H1 (cell line): Measurements from ENCODE around the gene TGFBR1. TPM values are rescaled to one million over a fixed set of nuclear protein-coding genes. Genes with fewer than 3 reads are reported as not detected.

ENCODE experiments used
- CTCF ChIA-PET: fragments of 300-600 bp; sonication (Branson Sonifier 250); formaldehyde crosslinking; loops from one replicate; lab custom pipeline; 2021; ENCODE audit not compliant: partially characterized antibody; lab: Charles Lee
- POLR2A ChIA-PET: fragments of 300-600 bp; sonication (Branson Sonifier 250); formaldehyde crosslinking; loops from one replicate; lab custom pipeline; 2021; ENCODE audit warnings: inconsistent platforms; ENCODE audit not compliant: partially characterized antibody; lab: Charles Lee
- DNase-seq, 2 experiments: peaks; one replicate each; pipeline versions ENCODE4 v3.0.0 to v3.0.0-alpha.2; 2010 to 2022; ENCODE audit warnings: low spot score in 2 of 2, low read depth in 1 of 2, mixed read lengths in 1 of 2
- FAIRE-seq: peaks from 2 replicates; lab custom pipeline; 2011; peaks lifted over from hg19 to GRCh38; lab: Jason Lieb, UNC
- H2AFZ ChIP-seq: 2 replicates; pipeline ENCODE4 v1.8.1; 2012; ENCODE audit warnings: low read length, inconsistent platforms
- H2AK5ac ChIP-seq: 2 replicates; pipeline ENCODE4 v1.6.1; 2013; ENCODE audit warnings: low read depth, low read length
- H2BK120ac ChIP-seq: replicated peaks from 2 replicates; pipeline ENCODE3; 2013; ENCODE audit warnings: low read depth, low read length, inconsistent platforms
- H2BK12ac ChIP-seq: 2 replicates; pipeline ENCODE4 v1.6.1; 2013; ENCODE audit warnings: low read depth, low read length
- H2BK15ac ChIP-seq: 2 replicates; pipeline ENCODE4 v1.6.1; 2013; ENCODE audit warnings: low read length
- H2BK20ac ChIP-seq: 2 replicates; pipeline ENCODE4 v1.6.1; 2013; ENCODE audit warnings: low read length
- H2BK5ac ChIP-seq: 2 replicates; pipeline ENCODE4 v1.6.1; 2013; ENCODE audit warnings: low read depth, low read length
- H3K14ac ChIP-seq: 2 replicates; pipeline ENCODE4 v1.6.1; 2013; ENCODE audit warnings: inconsistent platforms; ENCODE audit not compliant: insufficient read length
- H3K18ac ChIP-seq: 2 replicates; pipeline ENCODE4 v1.6.1; 2013; ENCODE audit warnings: low read length; ENCODE audit errors: extremely low read depth
- H3K23ac ChIP-seq: 2 replicates; pipeline ENCODE4 v1.6.1; 2013; ENCODE audit warnings: inconsistent platforms; ENCODE audit not compliant: insufficient read length
- H3K23me2 ChIP-seq: 2 replicates; pipeline ENCODE4 v1.6.1; 2013; ENCODE audit warnings: low read depth, low read length
- H3K27ac ChIP-seq: 2 replicates; pipeline ENCODE4 v1.6.1; 2011; ENCODE audit warnings: low read depth, low read length, inconsistent platforms
- H3K27me3 ChIP-seq, 4 experiments: replicated peaks in 1 of 4; 1 replicate in 1 of 4; 2 replicates in 3 of 4; pipeline versions ENCODE4 v1.6.1 to v1.8.1; 2011 to 2013; ENCODE audit warnings: low read length in 3 of 4, mild to moderate bottlenecking in 3 of 4, inconsistent platforms in 2 of 4, mixed read lengths in 2 of 4, moderate library complexity in 1 of 4; ENCODE audit not compliant: control insufficient read depth in 3 of 4, insufficient read depth in 3 of 4; ENCODE audit errors: extremely low read depth in 1 of 4
- H3K36me3 ChIP-seq, 4 experiments: 2 replicates each; pipeline versions ENCODE4 v1.6.1 to v1.8.1; 2011 to 2013; ENCODE audit warnings: mild to moderate bottlenecking in 4 of 4, low read length in 3 of 4, moderate library complexity in 2 of 4, control low read depth in 1 of 4, inconsistent platforms in 1 of 4; ENCODE audit not compliant: insufficient read depth in 4 of 4, control insufficient read depth in 2 of 4
- H3K4ac ChIP-seq: replicated peaks from 2 replicates; pipeline ENCODE3; 2013; ENCODE audit warnings: low read length, low read depth, mixed read lengths, inconsistent platforms; ENCODE audit not compliant: insufficient read length
- H3K4me1 ChIP-seq, 4 experiments: replicated peaks in 1 of 4; 1 replicate in 1 of 4; 2 replicates in 3 of 4; pipeline versions ENCODE4 v1.6.1 to v1.8.1; 2011 to 2013; ENCODE audit warnings: low read length in 3 of 4, inconsistent platforms in 2 of 4, mixed read lengths in 1 of 4; ENCODE audit not compliant: insufficient read depth in 4 of 4, control insufficient read depth in 3 of 4
- H3K4me2 ChIP-seq, 2 experiments: 2 replicates each; pipeline versions ENCODE4 v1.6.1 to v1.8.1; 2011 to 2013; ENCODE audit warnings: low read depth in 2 of 2, low read length in 2 of 2, control low read depth in 1 of 2, inconsistent platforms in 1 of 2, mild to moderate bottlenecking in 1 of 2; ENCODE audit not compliant: insufficient read depth in 1 of 2
- H3K4me3 ChIP-seq, 4 experiments: fragments of 200-600, 300-600 bp in 1 of 4; sonication (generic), shearing (Covaris generic), sonication (Bioruptor Twin) in 1 of 4; 2 replicates each; pipeline versions ENCODE4 v1.5.1 to v1.8.1; 2011 to 2016; ENCODE audit warnings: low read length in 4 of 4, low read depth in 3 of 4, control low read depth in 2 of 4, inconsistent platforms in 2 of 4, mild to moderate bottlenecking in 2 of 4, mixed read lengths in 1 of 4, moderate library complexity in 1 of 4; ENCODE audit not compliant: insufficient read depth in 2 of 4; ENCODE audit errors: extremely low read depth in 1 of 4
- H3K56ac ChIP-seq: replicated peaks from 2 replicates; pipeline ENCODE3; 2013; ENCODE audit warnings: low read depth, mild to moderate bottlenecking, mixed read lengths, low read length, inconsistent platforms; ENCODE audit not compliant: insufficient read length
- H3K79me1 ChIP-seq: 2 replicates; pipeline ENCODE4 v1.6.1; 2013; ENCODE audit warnings: low read depth, low read length, control low read depth
- H3K79me2 ChIP-seq, 2 experiments: 2 replicates each; pipeline versions ENCODE4 v1.6.1 to v1.8.1; 2012 to 2013; ENCODE audit warnings: low read length in 2 of 2, mild to moderate bottlenecking in 2 of 2, inconsistent platforms in 1 of 2; ENCODE audit not compliant: insufficient read depth in 2 of 2, control insufficient read depth in 1 of 2
- H3K9ac ChIP-seq, 4 experiments: replicated peaks in 1 of 4; 1 replicate in 1 of 4; 2 replicates in 3 of 4; pipeline versions ENCODE4 v1.6.1 to v1.8.1; 2011 to 2013; ENCODE audit warnings: low read depth in 3 of 4, low read length in 3 of 4, control low read depth in 2 of 4, mild to moderate bottlenecking in 2 of 4, moderate library complexity in 2 of 4, inconsistent platforms in 1 of 4; ENCODE audit errors: extremely low read depth in 1 of 4
- H3K9me3 ChIP-seq, 2 experiments: 2 replicates each; pipeline versions ENCODE4 v1.6.1 to v1.8.1; 2012 to 2013; ENCODE audit warnings: mild to moderate bottlenecking in 2 of 2, moderate library complexity in 2 of 2, control low read depth in 1 of 2, inconsistent platforms in 1 of 2, low read depth in 1 of 2, low read length in 1 of 2, mixed read lengths in 1 of 2; ENCODE audit not compliant: insufficient read depth in 2 of 2
- H4K20me1 ChIP-seq, 2 experiments: replicated peaks in 1 of 2; 2 replicates each; pipeline versions ENCODE3 to v1.8.1; 2011 to 2013; ENCODE audit warnings: inconsistent platforms in 2 of 2, low read length in 2 of 2, mild to moderate bottlenecking in 1 of 2; ENCODE audit not compliant: insufficient read depth in 2 of 2, control insufficient read depth in 1 of 2
- H4K5ac ChIP-seq: 2 replicates; pipeline ENCODE4 v1.6.1; 2013; ENCODE audit warnings: low read length, low read depth, mixed read lengths, inconsistent platforms; ENCODE audit not compliant: insufficient read length
- H4K8ac ChIP-seq: 2 replicates; pipeline ENCODE4 v1.8.0; 2013; ENCODE audit warnings: mild to moderate bottlenecking, moderate library complexity, low read length, inconsistent platforms; ENCODE audit not compliant: insufficient read depth; ENCODE audit errors: extremely low read depth
- H4K91ac ChIP-seq: replicated peaks from 2 replicates; pipeline ENCODE3; 2013; ENCODE audit warnings: low read length, mixed read lengths, inconsistent platforms; ENCODE audit not compliant: insufficient read length
- BRCA1 ChIP-seq: IDR thresholded peaks from 2 replicates; pipeline ENCODE4 v1.6.1; 2012; ENCODE audit warnings: low read depth, low read length, improper control_type of control experiment
- CTBP2 ChIP-seq: IDR thresholded peaks from 2 replicates; pipeline ENCODE4 v1.7.0; 2011; ENCODE audit warnings: borderline replicate concordance, mild to moderate bottlenecking, moderate library complexity, mixed read lengths, low read length; ENCODE audit not compliant: insufficient read depth, insufficient read length
- KDM5A ChIP-seq: fragments of 200-600 bp; IDR thresholded peaks from 2 replicates; pipeline ENCODE4 v1.7.1; 2012; ENCODE audit warnings: mild to moderate bottlenecking, low read length, inconsistent platforms, mixed read lengths
- POLR2A ChIP-seq, 2 experiments: IDR thresholded peaks; 1 replicate in 1 of 2; 2 replicates in 1 of 2; pipeline ENCODE4 v1.6.1; 2011; ENCODE audit warnings: low read depth in 2 of 2, low read length in 2 of 2, mild to moderate bottlenecking in 2 of 2; ENCODE audit errors: control extremely low read depth in 1 of 2
- POLR2AphosphoS5 ChIP-seq: IDR thresholded peaks from 2 replicates; pipeline ENCODE4 v1.6.1; 2011; ENCODE audit warnings: low read depth, low read length
- SAP30 ChIP-seq: fragments of 300-600 bp; sonication (generic); IDR thresholded peaks from 2 replicates; pipeline ENCODE4 v1.7.1; 2012; ENCODE audit warnings: low read length, moderate library complexity, mild to moderate bottlenecking, inconsistent platforms; ENCODE audit not compliant: insufficient read depth, insufficient replicate concordance
- WGBS, 2 experiments: shearing (Covaris generic) in 1 of 2; methylation state at CpG; one replicate each; pipeline versions ENCODE4 v1.1.6 to v1.1.7; 2013 to 2015; ENCODE audit warnings: low lambda C conversion rate in 2 of 2, mixed read lengths in 2 of 2, inconsistent platforms in 1 of 2, low coverage in 1 of 2, missing lambda C conversion rate in 1 of 2; ENCODE audit not compliant: insufficient replicate concordance in 2 of 2, insufficient coverage in 1 of 2, insufficient read length in 1 of 2; ENCODE audit errors: extremely low coverage in 1 of 2, missing lambda C conversion rate in 1 of 2; 5-methylcytosine and 5-hydroxymethylcytosine counted together
- polyA plus RNA-seq, 7 experiments: library from polyadenylated mRNA; depleted of rRNA in 3 of 7; stranded (reverse) in 5 of 7; unstranded in 2 of 7; fragments of >200 nt in 5 of 7; fragments of 200-250 nt in 2 of 7; gene quantifications; 1 replicate in 5 of 7; 2 replicates in 1 of 7; 4 replicates in 1 of 7; pipeline versions ENCODE4 v1.2.1 to v1.2.3, GENCODE V29; 2011 to 2013; ENCODE audit warnings: missing spikeins in 2 of 7, mixed read lengths in 2 of 7
- total RNA-seq: library from RNA; stranded (reverse); fragmentation: NEBNext Ultra II Directional; extraction: Animal tissue kit (Norgen Biotek cat#: 25700); gene quantifications from 2 replicates; pipeline ENCODE4 v1.2.1, GENCODE V29; 2021

Gene TGFBR1
- total and polyA plus RNA-seq, 2 of the 8 experiments (the other 6 are each of a cell fraction or from before 2014, with no cell fraction given): 16.8 to 52.4 TPM

GRCh38 chr9:99063522-99063921 lies 41.4 kb upstream of the TGFBR1 start:
- Histone ChIP-seq H4K8ac (no peak overlapping the region), H4K91ac (no peak overlapping the region), H3K9ac (no peak overlapping the region), H2BK5ac (no peak overlapping the region), H3K79me2 (no peaks in the 10 kb centered on the region), H3K23me2 (no peaks in the 10 kb centered on the region), H4K5ac (no peak overlapping the region), H3K4me3 (no peak overlapping the region), H3K27me3 (no peaks in the 10 kb centered on the region; a peak in 1 of 7 replicates), H3K23ac (no peak overlapping the region), H4K20me1 (no peaks in the 10 kb centered on the region), H3K4ac (no peak overlapping the region), H2AFZ (no peak overlapping the region), H2BK12ac (no peak overlapping the region), H2BK20ac (no peak overlapping the region), H3K27ac (no peak overlapping the region), H3K36me3 (no peaks in the 10 kb centered on the region), H3K79me1 (no peaks in the 10 kb centered on the region), H3K9me3 (no peaks in the 10 kb centered on the region), H3K4me1 (no peaks in the 10 kb centered on the region), H3K18ac (no peak overlapping the region), H3K56ac (no peak overlapping the region), H2BK15ac (no peak overlapping the region), H2AK5ac (no peak overlapping the region), H3K14ac (no peak overlapping the region), H2BK120ac (no peak overlapping the region), H3K4me2 (no peak overlapping the region)
- TF ChIP-seq CTBP2 (no peak), POLR2A (IDR thresholded peaks at IDR 0.05; ENCODE audit: control extremely low read depth in 1 of 2, low read depth in 2 of 2, low read length in 2 of 2) (no peak), BRCA1 (no peak), SAP30 (no peak), POLR2AphosphoS5 (no peak), KDM5A (no peak)
- DNase-seq: no peak
- ChIA-PET POLR2A (no interaction called here), CTCF (interaction anchor here (0.6 kb wide), 1 partner anchor 50 kb away, joined by 3 read pairs; no protein-coding TSS in a partner anchor)
- no peak for FAIRE-seq
- WGBS, 2 experiments: 87% methylated on average over 1 of the region's 1 CpG; no CpG with 5 or more reads in 1 of the 2 experiments
